ENCODE results near the gene PTPRN2. TPM values are rescaled to one million over a fixed set of nuclear protein-coding genes. Genes with fewer than 3 reads are reported as not detected.
A peak's percentile ranks its signal among the peaks of the same experiment; 100 is the strongest.

PTPRN2 gene
- total and polyA plus RNA-seq, 2 of the 8 experiments (the other 6 are each of a cell fraction or from before 2014, with no cell fraction given): 2.6 to 4.5 TPM

DNA sequence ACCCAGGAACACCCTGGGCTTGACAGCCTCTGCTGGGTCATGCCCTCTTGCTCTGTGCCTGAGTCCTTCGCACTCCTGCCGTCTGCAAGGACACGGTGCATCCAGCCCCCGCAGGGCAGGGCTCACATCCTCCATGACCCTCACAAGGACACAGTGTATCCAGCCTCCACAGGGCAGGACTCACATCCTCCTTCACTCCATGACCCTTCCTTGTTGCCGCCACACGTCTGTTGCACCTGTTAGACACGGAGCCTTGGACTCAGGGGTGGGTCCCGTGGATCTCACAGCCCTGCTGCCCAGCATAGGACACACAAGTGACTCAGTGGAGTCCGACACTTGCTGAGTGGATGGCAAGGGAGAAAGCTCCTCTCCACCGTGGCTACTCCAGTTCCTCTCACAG, 750.1 kb downstream of the PTPRN2 start:
- Histone ChIP-seq H3K79me1 (ENCODE audit: low read depth, low read length) (no peaks in the 10 kb centered on the region), H2BK5ac (ENCODE audit: low read depth, low read length) (no peak overlapping the region), H3K9ac (replicated peaks in 1 of 4; ENCODE audit: extremely low read depth in 1 of 4, low read depth in 3 of 4, low read length in 3 of 4) (no peak overlapping the region), H2AK5ac (ENCODE audit: low read depth, low read length) (no peak overlapping the region), H2BK20ac (ENCODE audit: low read length) (no peak overlapping the region), H2AFZ (ENCODE audit: low read length) (no peak overlapping the region), H3K4me1 (replicated peaks in 1 of 4; ENCODE audit: control insufficient read depth in 3 of 4, insufficient read depth in 4 of 4, low read length in 3 of 4) (peaks cover 9 to 26% (median 17%) of the 10 kb centered on the region in 4 experiments), H4K91ac (replicated peaks; ENCODE audit: insufficient read length, low read length) (peak overlapping the region; percentile 52), H4K20me1 (replicated peaks in 1 of 2; ENCODE audit: control insufficient read depth in 1 of 2, insufficient read depth in 2 of 2, low read length in 2 of 2) (peaks cover 0 to 2% of the 10 kb centered on the region in 2 experiments), H4K5ac (ENCODE audit: insufficient read length, low read depth, low read length) (no peak overlapping the region), H3K4me2 (ENCODE audit: insufficient read depth in 1 of 2, low read depth in 2 of 2, low read length in 2 of 2) (no peak overlapping the region), H3K79me2 (ENCODE audit: control insufficient read depth in 1 of 2, insufficient read depth in 2 of 2, low read length in 2 of 2) (no peaks in the 10 kb centered on the region), H3K27ac (ENCODE audit: low read depth, low read length) (no peak overlapping the region), H3K4ac (replicated peaks; ENCODE audit: insufficient read length, low read depth, low read length) (peak overlapping the region; percentile 89), H2BK12ac (ENCODE audit: low read depth, low read length) (no peak overlapping the region; the same call in 1 of the 2 replicates), H3K23ac (ENCODE audit: insufficient read length) (no peak overlapping the region), H3K56ac (replicated peaks; ENCODE audit: insufficient read length, low read depth, low read length) (no peak overlapping the region), H3K14ac (ENCODE audit: insufficient read length) (no peak overlapping the region), H3K4me3 (ENCODE audit: extremely low read depth in 1 of 4, insufficient read depth in 2 of 4, low read depth in 3 of 4, low read length in 4 of 4) (no peak overlapping the region), H3K18ac (ENCODE audit: extremely low read depth, low read length) (no peak overlapping the region), H4K8ac (ENCODE audit: extremely low read depth, insufficient read depth, low read length) (no peak overlapping the region), H3K9me3 (ENCODE audit: insufficient read depth in 2 of 2, low read depth in 1 of 2, low read length in 1 of 2) (peaks cover 4 to 5% of the 10 kb centered on the region in 2 experiments; a peak in 2 of 4 replicates), H3K27me3 (replicated peaks in 1 of 4; ENCODE audit: control insufficient read depth in 3 of 4, extremely low read depth in 1 of 4, insufficient read depth in 3 of 4, low read length in 3 of 4) (peaks cover 0 to 3% (median 0%) of the 10 kb centered on the region in 4 experiments; a peak in 3 of 7 replicates), H3K36me3 (ENCODE audit: control insufficient read depth in 2 of 4, insufficient read depth in 4 of 4, low read length in 3 of 4) (no peaks in the 10 kb centered on the region; a peak in 1 of 8 replicates), H3K23me2 (ENCODE audit: low read depth, low read length) (peaks cover 13% of the 10 kb centered on the region), H2BK120ac (replicated peaks; ENCODE audit: low read depth, low read length) (no peak overlapping the region), H2BK15ac (ENCODE audit: low read length) (no peak overlapping the region)
- POLR2A ChIA-PET (ENCODE audit: partially characterized antibody): no interaction called here
- FAIRE-seq (no peak), DNase-seq (ENCODE audit: low read depth in 1 of 2, low spot score in 2 of 2) (no peak)
- CTCF ChIA-PET (ENCODE audit: partially characterized antibody): interaction anchor here (0.7 to 0.9 kb wide), 2 partner anchors 120 to 405 kb away, joined by 3 read pairs; no protein-coding TSS in a partner anchor
- no peak for TF ChIP-seq NANOG (IDR thresholded peaks at IDR 0.05; ENCODE audit: insufficient read depth, low read depth, low read length, poor library complexity, severe bottlenecking)
- no peak for TF ChIP-seq RFX5 (IDR thresholded peaks at IDR 0.05; ENCODE audit: borderline replicate concordance, low read depth, low read length)
- no peak for TF ChIP-seq CREB1 (IDR thresholded peaks at IDR 0.05)
- no peak for TF ChIP-seq TBP (IDR thresholded peaks at IDR 0.05; ENCODE audit: low read depth, low read length)
- TF ChIP-seq RXRA (IDR thresholded peaks at IDR 0.05; ENCODE audit: insufficient read depth, low read depth, low read length): no peak
- no peak for TF ChIP-seq SP4 (IDR thresholded peaks at IDR 0.05; ENCODE audit: low read length)
- 96% methylated on average over 8 of the region's 10 CpGs; no CpG with 5 or more reads in 1 of the 2 experiments for WGBS, 2 experiments (ENCODE audit: extremely low coverage in 1 of 2, insufficient coverage in 1 of 2, insufficient read length in 1 of 2, insufficient replicate concordance in 2 of 2, low coverage in 1 of 2, low lambda C conversion rate in 2 of 2, missing lambda C conversion rate in 1 of 2)

Measured in H1 (cell line).